EL (cell line): Measurements from ENCODE around the gene IGFL2.
"Not testable (repeated sequence)": the region's sequence is repeated elsewhere in the genome, so short reads cannot be mapped to it uniquely, and the experiment has no call there.

Experiments
- DNase-seq: peaks from one replicate; pipeline ENCODE4 v3.0.0-alpha.2; 2016

The IGFL2 gene

DNA sequence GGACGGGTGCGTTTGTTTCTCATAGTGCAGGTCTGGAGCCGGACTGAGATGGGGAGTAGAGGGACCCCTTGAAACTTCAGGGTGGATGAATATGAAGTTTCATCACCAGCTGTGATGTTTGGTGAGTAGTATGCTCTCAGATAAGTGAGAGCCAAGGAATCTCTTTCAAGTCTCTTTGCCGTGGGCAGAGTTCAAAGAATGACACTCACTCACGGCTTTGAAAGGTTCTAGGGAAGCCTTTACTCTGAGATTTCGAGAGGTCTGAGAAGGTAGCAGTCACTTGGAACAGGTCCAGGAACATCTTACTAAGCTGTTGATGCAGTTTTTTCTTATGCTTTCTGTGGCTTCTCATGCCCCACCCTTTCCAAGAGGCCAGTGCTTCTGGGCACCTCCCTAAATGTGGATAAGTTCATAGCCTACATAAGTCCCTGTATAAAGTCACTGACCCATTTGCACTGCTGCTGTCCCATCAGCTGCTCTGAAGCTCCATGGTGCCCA is at the start of gene IGFL2:
IGFL2 (plus strand) TSS at position 448 of the 498 bp plus-strand sequence; CDS start at position 489, 41 bp downstream.
- no peak for DNase-seq

DNA sequence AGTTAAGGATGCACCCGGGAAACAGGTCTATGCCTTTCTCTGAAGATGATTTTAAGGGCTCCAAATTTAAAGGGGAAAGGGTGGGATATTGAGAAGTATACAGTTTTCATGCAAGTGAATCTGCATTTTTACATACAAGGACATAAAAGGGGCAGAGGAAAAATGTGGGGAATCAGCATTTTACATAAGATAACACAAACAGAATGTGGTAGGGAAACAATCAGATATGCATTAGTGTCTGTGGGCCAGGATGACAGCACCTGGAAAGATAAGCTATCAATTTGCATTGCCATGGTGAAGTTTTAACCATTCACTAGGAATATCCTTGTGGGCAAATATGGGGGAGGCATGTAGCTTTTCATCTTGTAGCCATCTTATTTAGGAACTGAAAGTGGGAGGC is 47.7 kb upstream of the IGFL2 start:
- DNase-seq: no peak

DNA sequence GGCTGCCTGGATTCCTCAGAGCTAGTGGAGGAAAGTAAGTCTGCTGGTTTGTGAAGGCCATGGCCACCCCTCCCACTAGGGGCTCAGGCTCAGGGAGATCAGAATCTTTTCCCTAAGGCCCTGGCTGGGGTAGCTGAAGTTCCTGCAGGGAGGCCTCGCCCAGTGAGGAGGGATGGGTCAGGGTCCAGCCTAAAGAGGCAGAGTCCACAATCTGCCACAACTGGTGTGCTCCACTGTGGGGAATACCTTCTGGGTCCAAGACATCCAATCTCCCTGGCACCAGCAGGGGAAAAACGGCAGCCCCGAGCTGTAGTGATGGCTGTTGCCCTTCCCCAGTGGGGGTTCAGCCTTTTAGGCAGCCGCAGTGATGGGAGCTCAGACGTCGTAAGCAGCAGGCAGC is 46.7 kb upstream of the IGFL2 start:
- no peak for DNase-seq

DNA sequence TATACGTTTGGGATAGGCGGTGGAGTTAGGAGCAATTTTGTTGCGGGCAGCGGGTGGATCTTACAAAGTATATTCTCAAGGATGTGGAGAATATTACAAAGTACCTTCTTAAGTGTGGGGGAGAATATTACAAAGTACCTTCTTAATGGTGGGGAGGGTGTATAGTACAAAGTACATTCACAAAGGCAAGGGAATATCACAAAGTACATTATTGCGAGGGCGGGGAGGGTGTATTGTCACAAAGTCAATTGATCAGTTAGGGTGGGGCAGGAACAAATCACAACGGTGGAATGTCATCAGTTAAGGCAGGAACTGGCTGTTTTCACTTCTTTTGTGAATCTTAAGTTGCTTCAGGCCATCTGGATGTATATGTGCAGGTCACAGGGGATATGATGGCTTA is 45.7 kb upstream of the IGFL2 start:
- not testable (repeated sequence) for DNase-seq

DNA sequence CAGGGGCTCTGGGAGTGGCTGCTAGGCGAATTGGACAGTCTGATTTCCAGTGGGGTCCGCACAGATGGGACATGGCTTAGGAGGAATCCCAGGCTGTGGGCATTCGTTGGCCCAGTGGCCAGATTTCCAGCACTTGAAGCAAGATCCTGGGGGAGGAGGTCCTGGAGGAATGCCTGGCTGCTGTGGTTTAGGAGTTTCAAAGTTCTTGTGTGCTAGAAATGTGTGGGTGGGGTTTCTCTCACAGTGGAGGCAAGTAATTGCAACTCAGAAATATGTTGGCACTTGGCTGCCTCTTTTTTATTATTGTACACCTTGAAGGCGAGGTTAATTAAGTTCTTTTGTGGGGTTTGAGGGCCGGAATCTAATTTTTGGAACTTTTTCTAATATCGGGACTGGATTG is 40.7 kb upstream of the IGFL2 start:
- DNase-seq: no peak

DNA sequence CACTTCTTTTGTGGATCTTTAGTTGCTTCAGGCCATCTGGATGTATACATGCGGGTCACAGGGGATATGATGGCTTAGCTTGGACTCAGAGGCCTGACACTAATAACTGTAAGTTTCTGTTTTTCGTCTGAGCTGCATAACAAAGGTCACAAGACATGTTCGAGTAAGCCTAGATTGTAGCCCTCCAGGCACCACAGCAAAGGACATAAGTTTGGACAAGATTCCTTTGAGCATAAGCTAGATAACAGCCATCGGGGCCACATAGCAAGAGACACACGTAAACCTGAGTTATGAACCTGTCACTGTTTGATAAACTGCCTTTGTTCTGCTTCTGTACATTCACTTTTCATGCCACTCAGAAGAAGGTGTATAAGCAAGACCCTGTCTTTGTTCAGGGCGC is 38.2 kb upstream of the IGFL2 start:
- DNase-seq: no peak

DNA sequence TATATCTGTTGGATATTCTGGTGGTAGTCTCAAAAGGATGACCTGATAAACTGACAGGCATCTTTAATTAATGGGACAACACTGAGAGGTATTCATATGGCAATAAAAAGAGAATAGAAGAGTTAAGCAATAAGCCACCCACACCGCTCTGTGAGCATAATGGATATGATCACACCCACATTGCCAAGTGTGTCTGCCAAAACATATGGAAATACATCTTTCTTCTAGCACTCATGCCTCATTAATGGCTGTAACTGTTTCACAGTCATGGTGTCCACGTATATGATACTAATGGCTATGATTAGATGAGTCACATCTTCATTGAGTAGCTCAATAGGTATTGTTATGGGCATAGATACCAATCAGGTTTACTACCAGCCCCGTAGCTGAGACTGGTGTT is 36.7 kb upstream of the IGFL2 start:
- DNase-seq: no peak

DNA sequence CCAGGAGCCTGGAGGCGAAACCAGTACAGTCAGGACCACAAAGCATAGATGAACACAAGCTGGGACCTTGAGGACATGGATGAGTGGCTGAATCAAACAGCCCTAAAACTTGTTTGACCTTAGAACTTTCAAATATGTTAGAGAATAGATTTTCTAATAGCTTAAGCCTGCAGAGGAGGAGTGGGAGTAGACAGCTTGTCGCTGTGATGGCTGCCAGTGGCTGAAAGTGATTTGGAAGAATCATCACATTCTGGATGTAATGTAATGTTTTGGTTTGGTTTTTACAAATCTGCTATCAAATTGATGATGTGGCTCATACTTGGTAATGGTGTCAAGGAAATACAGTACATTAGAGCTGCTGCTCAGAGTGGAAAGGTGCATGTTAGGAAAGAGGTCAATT is 35.5 kb upstream of the IGFL2 start:
- DNase-seq: no peak

DNA sequence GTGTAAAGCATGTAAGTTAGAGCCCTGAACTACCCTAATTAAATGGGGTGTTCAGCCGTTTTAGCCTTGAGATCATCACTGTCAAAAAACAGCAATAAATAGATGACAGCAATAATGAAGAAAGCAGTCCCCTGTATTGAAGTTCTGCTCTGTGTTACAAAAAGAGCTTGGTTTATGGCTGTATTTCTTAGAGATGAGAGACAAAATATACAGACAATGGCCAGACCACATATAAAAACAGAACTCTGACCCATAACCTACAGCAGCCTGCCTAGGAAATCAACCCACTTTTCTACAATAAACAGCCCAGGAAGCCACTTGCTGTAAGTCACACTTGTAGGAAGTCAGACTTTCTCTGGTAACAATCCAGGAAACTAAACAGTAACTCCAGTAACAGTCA is 34.3 kb upstream of the IGFL2 start:
- DNase-seq: no peak

DNA sequence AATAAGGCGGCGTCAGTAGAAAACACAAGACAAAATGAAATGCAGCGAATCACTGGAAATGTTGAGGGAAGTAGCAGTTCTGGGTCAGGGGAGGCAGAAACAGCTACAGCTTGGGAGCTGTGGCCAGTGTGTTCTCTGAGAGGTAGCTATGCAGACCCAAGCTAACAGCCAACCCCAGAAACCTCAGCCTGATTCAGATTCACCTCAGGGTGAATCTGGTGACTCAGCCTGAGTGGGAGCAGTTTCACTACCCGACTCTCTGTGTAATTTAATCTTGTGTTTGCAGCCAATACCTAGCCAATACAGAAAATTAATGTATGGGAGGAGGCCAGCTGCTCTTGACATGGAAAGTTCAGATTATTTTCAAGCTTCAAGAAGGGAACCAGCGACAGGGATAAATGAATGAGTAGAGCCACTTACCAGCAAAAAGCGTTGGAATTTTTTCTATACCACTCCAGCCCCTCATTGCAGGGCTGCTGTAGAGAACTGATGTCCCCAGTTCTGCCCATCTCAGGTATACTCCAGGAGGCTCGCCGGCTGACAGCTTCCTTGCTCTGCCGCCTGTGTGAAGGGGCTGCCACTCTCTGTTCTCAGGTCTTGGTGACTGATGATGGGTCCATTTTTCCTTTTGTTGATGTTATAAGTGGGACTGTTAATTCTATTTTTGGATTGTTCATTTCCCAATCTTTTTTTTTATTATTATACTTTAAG is 32.5 kb upstream of the IGFL2 start:
- peak; percentile 73 for DNase-seq

DNA sequence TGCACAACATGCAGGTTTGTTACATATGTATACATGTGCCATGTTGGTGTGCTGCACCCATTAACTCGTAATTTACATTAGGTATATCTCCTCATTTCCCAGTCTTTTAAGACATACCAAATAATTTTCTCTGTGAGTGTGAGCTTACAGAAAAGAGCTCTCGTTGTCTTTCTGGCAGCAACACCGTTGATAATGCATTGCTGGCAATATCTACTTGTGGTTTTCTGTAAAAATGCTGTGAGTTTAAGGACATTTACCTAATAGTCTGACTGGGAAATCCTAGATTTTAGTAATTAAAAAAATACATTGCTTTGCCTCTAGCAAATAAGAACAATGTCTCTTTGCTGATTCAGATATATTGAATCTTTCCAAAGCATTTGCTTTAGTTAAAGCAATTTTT is 31.9 kb upstream of the IGFL2 start:
- DNase-seq: no peak

DNA sequence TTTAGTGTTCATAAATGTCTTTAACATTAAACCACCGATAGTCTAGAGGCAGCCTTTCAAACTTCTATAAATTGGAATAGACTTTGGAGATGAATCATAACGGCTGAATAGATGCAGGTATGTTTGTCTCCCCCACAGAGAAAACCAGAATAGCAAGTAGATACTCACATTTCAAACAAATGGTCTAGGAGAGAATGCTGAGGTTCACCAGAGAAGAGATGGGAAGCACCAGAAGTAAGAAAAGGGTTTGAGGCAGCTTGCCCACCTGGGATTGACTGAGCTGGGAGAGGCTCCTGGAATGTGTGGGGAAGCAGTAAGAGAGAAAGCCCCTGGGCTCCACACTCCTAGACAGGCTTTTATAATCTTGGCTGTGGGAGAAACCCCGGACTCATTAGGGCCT is 29.9 kb upstream of the IGFL2 start:
- DNase-seq: no peak

DNA sequence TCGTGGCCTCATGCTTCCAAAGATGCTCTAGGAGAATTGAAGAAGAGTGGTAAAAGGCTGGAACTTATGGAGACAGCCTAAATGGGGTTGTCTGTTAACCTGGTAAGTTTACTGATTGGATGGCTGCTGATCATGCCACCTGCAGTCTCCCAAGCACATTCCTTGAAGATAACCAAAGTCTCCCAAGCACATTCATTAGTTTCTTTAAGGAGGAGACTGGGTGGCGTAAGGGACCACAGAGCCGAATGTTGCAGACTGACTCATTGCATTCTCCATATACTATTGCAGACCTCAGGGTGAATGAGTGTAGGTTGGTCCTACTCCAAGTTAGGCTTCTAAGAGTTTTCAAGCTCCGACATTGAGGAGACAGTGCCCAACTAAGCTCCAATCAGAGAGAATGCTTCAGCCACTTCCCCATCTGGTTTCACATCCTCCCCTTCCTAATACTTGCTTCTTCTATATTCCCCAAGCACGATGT is 23.4 kb upstream of the IGFL2 start, which contains the start of gene IGFL3:
IGFL3 (minus strand) TSS at position 51 of the 478 bp plus-strand sequence; CDS start at position 12, 39 bp downstream.
- DNase-seq: peak; percentile 30

DNA sequence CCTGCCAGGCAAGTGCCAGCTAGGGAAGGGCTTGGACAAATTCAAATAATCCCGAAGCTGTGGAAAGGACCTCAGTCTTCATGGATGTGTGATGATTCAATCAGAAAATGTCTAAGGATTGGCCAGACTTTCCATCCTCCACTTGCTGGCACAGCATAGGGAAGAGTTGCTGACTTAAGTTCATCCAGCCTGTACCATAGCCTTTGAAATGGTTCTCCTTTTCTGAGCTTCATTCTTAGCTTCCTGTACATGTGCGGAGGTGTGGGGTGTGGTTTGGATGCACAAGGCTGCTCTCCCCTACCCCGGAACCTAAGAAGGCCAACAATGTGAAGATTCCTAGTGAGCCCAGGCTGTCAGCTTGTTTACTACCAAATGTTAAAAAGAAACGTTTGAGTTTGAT is 22.6 kb upstream of the IGFL2 start:
- no peak for DNase-seq

DNA sequence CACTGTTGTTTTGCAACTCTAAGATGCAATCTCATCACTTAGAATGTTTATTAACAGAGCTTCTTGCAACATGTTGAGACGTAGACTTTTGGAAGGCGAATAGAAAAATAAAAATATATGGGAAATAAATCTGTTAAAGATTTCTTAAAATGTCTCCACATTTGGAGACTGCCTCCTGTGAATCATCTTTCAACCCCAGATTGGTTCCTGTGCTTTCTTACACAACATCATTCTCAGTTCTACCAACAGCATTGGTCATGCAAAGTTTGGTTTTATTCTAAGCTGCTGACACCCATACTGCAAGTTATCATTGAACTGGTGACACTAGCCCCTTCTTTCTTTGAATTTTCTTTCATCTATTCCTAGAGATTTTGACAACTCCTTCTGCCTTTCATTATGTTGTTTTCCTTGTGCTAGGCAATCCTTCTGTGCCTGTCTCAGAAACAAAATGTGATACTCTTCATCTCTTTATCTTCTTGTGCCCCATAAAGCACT is 21.9 kb upstream of the IGFL2 start:
- DNase-seq: no peak

DNA sequence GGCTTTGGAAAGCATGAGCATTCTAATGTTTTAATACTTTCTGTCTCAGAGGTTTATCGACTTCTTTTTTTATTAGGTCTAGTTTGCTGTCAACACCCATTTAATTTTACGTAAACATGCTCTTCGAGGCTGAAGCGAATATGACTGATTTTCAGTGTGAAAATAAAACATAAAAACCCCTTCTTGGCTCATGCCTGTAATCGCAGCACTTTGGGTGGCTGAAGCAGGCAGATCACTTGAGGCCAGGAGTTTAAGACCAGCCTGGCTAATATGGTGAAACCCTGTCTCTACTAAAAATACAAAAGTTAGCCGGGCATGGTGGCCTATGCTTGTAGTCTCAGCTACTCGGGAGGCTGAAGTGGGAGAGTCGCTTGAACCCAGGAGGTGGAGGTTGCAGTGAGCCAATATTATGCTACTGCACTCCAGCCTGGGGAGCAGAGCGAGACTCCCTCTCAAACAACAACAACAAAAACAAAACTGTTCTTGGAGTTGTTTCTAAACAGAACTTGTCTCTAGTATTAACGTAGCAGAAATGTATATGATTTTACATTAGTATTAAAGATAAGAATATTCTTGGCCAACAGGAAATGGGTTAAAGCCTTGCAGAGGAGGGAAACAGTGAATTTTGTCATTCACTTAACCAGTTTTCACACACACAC is 16.4 kb upstream of the IGFL2 start:
- DNase-seq: no peak

DNA sequence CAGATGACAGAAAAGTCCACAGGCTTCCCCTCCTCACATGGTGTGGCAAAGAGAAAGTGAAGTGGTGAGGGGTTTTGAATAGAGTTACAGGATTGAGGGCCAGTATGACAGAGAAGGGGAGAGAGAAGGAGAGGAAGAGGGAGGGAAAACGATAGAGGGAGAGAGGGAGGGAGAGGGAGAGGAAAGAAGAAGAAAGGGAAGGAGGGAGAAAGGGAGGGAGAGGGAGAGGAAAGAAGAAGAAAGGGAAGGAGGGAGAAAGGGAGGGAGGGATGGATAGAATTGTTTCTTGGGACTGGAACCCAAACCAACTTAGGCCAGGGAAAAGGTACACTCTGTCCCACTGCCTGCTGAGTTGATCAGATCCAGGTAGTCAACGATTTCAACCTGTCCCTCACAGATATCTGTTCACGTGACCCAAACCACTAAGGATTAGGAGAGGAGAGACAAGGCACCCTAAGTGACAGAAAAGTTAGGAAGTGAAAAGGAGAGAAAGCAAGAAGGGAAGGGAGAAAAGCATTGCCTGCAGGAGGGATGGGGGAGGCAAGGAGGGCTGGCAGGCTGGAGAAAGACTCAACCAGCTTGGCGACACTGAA is 15.4 kb upstream of the IGFL2 start:
- no peak for DNase-seq

DNA sequence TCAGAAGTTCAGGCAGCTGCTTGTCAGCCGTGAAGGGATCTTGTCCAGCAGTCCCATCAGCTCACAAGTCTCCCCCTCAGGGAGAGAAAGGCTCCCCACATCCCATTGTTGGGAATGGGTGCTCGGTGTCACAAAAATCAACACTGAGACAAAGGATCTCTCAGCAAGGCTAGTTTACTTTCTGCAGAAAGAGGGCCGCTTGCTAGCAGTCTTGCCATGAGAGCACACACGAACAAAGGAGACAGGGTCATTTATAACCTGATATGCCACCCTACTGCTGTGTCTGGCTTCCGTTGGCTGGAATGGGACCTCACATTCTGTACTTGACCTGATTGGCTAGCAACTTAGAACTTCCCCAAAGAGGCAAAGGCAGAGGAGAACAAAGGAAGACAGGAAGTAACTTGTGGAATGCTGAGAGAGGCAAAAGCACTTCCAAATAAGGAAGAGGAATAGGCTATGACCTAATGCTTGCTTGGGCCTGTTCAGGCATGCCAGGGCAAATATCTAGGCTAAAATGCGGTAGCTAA is 14.9 kb upstream of the IGFL2 start:
- peak; percentile 88 for DNase-seq

DNA sequence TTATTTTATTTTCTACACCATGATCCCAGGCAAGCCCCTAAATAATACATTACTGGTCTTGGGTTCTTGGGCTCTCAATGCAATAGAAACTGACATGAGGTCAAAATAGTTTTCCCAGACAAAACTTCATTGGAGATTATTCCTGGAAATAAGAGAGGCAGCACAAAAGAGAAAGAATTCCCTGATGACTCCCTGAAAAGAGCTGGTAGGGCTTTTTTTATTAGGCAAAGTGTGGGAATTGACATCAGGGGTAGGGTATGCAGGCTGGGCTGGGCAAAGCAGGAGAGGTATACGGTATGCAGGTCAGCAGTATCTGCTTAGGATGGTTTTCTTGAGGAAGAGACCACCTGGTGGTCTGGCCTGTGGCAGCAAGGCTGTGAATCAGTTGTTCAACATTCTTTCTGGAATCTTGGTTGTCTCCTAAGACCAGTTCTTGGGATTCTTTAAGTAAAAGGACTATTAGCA is 14.2 kb upstream of the IGFL2 start:
- DNase-seq: no peak

DNA sequence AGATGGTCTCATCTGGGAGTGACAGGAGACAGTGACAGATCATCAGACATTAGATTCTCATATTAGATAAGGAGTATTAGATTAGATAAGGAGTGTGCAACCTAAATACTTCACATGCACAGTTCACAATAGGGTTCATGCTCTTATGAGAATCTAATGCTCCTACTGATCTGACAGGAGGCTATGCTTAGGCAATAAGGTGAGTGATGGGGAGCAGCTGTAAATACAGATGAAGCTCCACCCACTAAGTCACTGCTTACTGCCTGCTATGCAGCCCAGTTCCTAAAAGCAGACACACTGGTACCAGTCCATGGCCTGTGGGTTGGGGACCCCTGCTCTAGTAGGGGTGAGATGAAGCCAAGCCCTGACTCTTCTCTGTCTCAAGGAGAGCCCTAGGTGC is 13.5 kb upstream of the IGFL2 start:
- no peak for DNase-seq

DNA sequence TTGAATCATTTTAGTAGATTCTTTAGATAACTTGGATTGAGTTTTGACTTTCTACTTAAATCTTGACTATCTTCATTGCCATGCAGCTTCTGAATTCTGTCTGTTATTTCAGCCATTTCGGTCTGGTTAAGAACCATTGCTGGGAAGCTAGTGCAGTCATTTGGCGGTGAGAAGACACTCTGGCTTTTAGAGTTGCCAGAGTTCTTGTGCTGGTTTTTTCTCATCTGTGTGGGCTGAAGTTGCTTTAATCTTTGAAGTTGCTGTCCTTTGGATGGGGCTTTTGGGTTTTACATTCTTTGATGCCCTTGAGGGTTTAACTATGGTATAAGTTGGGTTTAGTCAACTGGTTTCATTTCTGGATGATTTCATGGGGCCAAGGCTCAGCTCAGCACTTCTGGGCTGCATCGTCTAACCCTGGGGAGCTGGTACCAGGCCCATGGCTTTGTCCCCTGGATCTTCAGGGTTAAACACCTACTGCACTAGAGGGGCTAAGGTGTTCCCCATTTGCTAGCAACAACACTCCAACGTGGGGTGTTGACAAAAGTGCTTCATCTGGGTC is 10.0 kb upstream of the IGFL2 start:
- DNase-seq: no peak

DNA sequence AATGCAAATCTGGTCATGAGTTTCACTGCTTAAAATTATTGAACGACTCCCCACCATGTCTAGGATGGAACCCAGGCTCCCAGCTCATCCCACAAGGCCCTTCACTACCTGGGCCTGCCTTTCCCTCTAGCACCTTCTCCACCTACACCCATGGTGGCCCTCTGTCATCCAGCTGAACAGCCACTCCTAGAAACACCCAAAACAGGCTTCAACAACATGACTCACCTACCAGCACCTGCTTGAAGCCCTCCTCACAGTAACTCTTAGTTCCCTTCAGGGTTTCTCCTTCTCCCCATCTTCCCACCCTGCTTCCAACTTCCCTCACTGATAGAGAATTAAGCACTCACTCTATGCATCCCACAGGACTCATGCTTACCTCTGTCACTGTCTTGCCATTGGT is 6.6 kb upstream of the IGFL2 start:
- DNase-seq: no peak

DNA sequence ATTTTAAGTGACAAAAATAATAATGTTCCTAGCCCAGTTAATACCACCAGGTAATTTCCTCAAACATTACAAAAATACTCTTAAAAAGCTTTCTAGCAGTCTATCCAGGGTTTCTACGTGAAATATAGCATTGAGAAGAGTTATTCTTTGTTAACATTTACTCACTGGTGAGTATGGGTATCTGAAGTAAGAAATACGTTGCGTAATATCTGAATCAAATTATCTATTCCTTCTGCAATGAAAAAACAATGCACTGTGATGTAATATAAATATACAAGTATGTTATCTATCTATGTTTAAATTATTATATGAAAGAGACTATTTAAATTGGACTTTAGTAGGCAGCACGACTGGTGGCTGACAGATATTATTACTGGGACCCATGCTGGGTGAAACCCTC is 5.7 kb upstream of the IGFL2 start:
- DNase-seq: no peak
